Measurements from ENCODE around the gene BMP8B.

BMP8B gene

GRCh38 chr1:39758556-39759435 is 29.9 kb downstream of the BMP8B start:
- H3K4me3 ChIP-seq (ENCODE audit: insufficient read depth in 1 of 2, low read depth in 1 of 2, low read length in 2 of 2), result no peak overlapping the region
- no peak overlapping the region for H3K4me2 ChIP-seq (ENCODE audit: low read length, poor library complexity, severe bottlenecking)
- H3K4ac ChIP-seq (ENCODE audit: low read depth in 1 of 2, low read length in 2 of 2), result no peak overlapping the region
- no peak overlapping the region for H2BK120ac ChIP-seq (ENCODE audit: low read depth, low read length)
- H3K23ac ChIP-seq (ENCODE audit: low read length in 2 of 2), result no peak overlapping the region
- H2BK15ac ChIP-seq (ENCODE audit: low read depth, poor library complexity, severe bottlenecking), result no peak overlapping the region
- no peak overlapping the region for H2AK5ac ChIP-seq (ENCODE audit: low read length, severe bottlenecking)
- no peaks in the 10 kb centered on the region for H3K4me1 ChIP-seq (ENCODE audit: control insufficient read depth, insufficient read depth, low read depth, low read length)
- no peak overlapping the region for H3K14ac ChIP-seq (ENCODE audit: low read length in 2 of 2)
- no peak overlapping the region for H3K27ac ChIP-seq (ENCODE audit: low read length, poor library complexity, severe bottlenecking)
- H3K79me1 ChIP-seq (replicated peaks; ENCODE audit: low read length, poor library complexity, severe bottlenecking), result no peaks in the 10 kb centered on the region
- H2BK12ac ChIP-seq (ENCODE audit: low read length in 2 of 2), result no peak overlapping the region
- no peaks in the 10 kb centered on the region for H3K9me3 ChIP-seq (ENCODE audit: control insufficient read depth, low read length)
- no peak overlapping the region for H2AFZ ChIP-seq (ENCODE audit: low read depth, low read length)
- H2BK5ac ChIP-seq (ENCODE audit: low read depth, low read length, poor library complexity, severe bottlenecking), result no peak overlapping the region
- H3K9ac ChIP-seq (ENCODE audit: low read length), result no peak overlapping the region
- no peak for DNase-seq
- no peaks in the 10 kb centered on the region for H3K27me3 ChIP-seq (ENCODE audit: control insufficient read depth in 1 of 2, insufficient read depth in 1 of 2, low read length in 2 of 2)
- no peak overlapping the region for H4K8ac ChIP-seq (ENCODE audit: low read length)
- 98% methylated on average over 16 of the region's 16 CpGs for WGBS
- H3K18ac ChIP-seq (ENCODE audit: low read depth in 1 of 2, low read length in 2 of 2), result no peak overlapping the region
- H3K36me3 ChIP-seq (ENCODE audit: control insufficient read depth in 1 of 2, insufficient read depth in 2 of 2, low read depth in 1 of 2, low read length in 2 of 2), result peaks cover 47 to 56% of the 10 kb centered on the region in 2 experiments
- no peak overlapping the region for H4K91ac ChIP-seq (ENCODE audit: low read length)

GRCh38 chr1:39757501-39757900 is 31.2 kb downstream of the BMP8B start:
- H3K9me3 ChIP-seq (ENCODE audit: control insufficient read depth, low read length), result no peaks in the 10 kb centered on the region
- no peak overlapping the region for H2BK5ac ChIP-seq (ENCODE audit: low read depth, low read length, poor library complexity, severe bottlenecking)
- no peaks in the 10 kb centered on the region for H3K4me1 ChIP-seq (ENCODE audit: control insufficient read depth, insufficient read depth, low read depth, low read length)
- no peak overlapping the region for H3K23ac ChIP-seq (ENCODE audit: low read length in 2 of 2)
- no peak overlapping the region for H3K4me3 ChIP-seq (ENCODE audit: insufficient read depth in 1 of 2, low read depth in 1 of 2, low read length in 2 of 2)
- H2BK120ac ChIP-seq (ENCODE audit: low read depth, low read length), result no peak overlapping the region
- no peak overlapping the region for H2AFZ ChIP-seq (ENCODE audit: low read depth, low read length)
- H3K79me1 ChIP-seq (replicated peaks; ENCODE audit: low read length, poor library complexity, severe bottlenecking), result no peaks in the 10 kb centered on the region
- 98% methylated on average over 5 of the region's 5 CpGs for WGBS
- no peak overlapping the region for H2BK12ac ChIP-seq (ENCODE audit: low read length in 2 of 2)
- DNase-seq, result no peak
- no peak overlapping the region for H3K9ac ChIP-seq (ENCODE audit: low read length)
- peaks cover 60 to 69% of the 10 kb centered on the region in 2 experiments for H3K36me3 ChIP-seq (ENCODE audit: control insufficient read depth in 1 of 2, insufficient read depth in 2 of 2, low read depth in 1 of 2, low read length in 2 of 2)
- no peak overlapping the region for H3K4me2 ChIP-seq (ENCODE audit: low read length, poor library complexity, severe bottlenecking)
- no peak overlapping the region for H2BK15ac ChIP-seq (ENCODE audit: low read depth, poor library complexity, severe bottlenecking)
- no peak overlapping the region for H3K4ac ChIP-seq (ENCODE audit: low read depth in 1 of 2, low read length in 2 of 2)
- H4K8ac ChIP-seq (ENCODE audit: low read length), result no peak overlapping the region
- H4K91ac ChIP-seq (ENCODE audit: low read length), result no peak overlapping the region
- H3K18ac ChIP-seq (ENCODE audit: low read depth in 1 of 2, low read length in 2 of 2), result no peak overlapping the region
- no peak overlapping the region for H2AK5ac ChIP-seq (ENCODE audit: low read length, severe bottlenecking)
- no peaks in the 10 kb centered on the region for H3K27me3 ChIP-seq (ENCODE audit: control insufficient read depth in 1 of 2, insufficient read depth in 1 of 2, low read length in 2 of 2)
- no peak overlapping the region for H3K14ac ChIP-seq (ENCODE audit: low read length in 2 of 2)
- no peak overlapping the region for H3K27ac ChIP-seq (ENCODE audit: low read length, poor library complexity, severe bottlenecking)

GRCh38 chr1:39755965-39756659 is 32.6 kb downstream of the BMP8B start:
- H3K4ac ChIP-seq (ENCODE audit: low read depth in 1 of 2, low read length in 2 of 2), result no peak overlapping the region
- no peak overlapping the region for H4K8ac ChIP-seq (ENCODE audit: low read length)
- no peak overlapping the region for H2BK12ac ChIP-seq (ENCODE audit: low read length in 2 of 2)
- no peak overlapping the region for H2AK5ac ChIP-seq (ENCODE audit: low read length, severe bottlenecking)
- DNase-seq, result no peak
- H3K4me3 ChIP-seq (ENCODE audit: insufficient read depth in 1 of 2, low read depth in 1 of 2, low read length in 2 of 2), result no peak overlapping the region
- H3K18ac ChIP-seq (ENCODE audit: low read depth in 1 of 2, low read length in 2 of 2), result no peak overlapping the region
- H3K27ac ChIP-seq (ENCODE audit: low read length, poor library complexity, severe bottlenecking), result no peak overlapping the region
- 97% methylated on average over 8 of the region's 9 CpGs for WGBS
- H2BK120ac ChIP-seq (ENCODE audit: low read depth, low read length), result no peak overlapping the region
- no peak overlapping the region for H4K91ac ChIP-seq (ENCODE audit: low read length)
- no peak overlapping the region for H2BK5ac ChIP-seq (ENCODE audit: low read depth, low read length, poor library complexity, severe bottlenecking)
- no peak overlapping the region for H3K9ac ChIP-seq (ENCODE audit: low read length)
- peaks cover 71 to 83% of the 10 kb centered on the region in 2 experiments for H3K36me3 ChIP-seq (ENCODE audit: control insufficient read depth in 1 of 2, insufficient read depth in 2 of 2, low read depth in 1 of 2, low read length in 2 of 2)
- H2BK15ac ChIP-seq (ENCODE audit: low read depth, poor library complexity, severe bottlenecking), result no peak overlapping the region
- no peaks in the 10 kb centered on the region for H3K27me3 ChIP-seq (ENCODE audit: control insufficient read depth in 1 of 2, insufficient read depth in 1 of 2, low read length in 2 of 2)
- H3K4me2 ChIP-seq (ENCODE audit: low read length, poor library complexity, severe bottlenecking), result no peak overlapping the region
- no peaks in the 10 kb centered on the region for H3K9me3 ChIP-seq (ENCODE audit: control insufficient read depth, low read length)
- H2AFZ ChIP-seq (ENCODE audit: low read depth, low read length), result no peak overlapping the region
- H3K4me1 ChIP-seq (ENCODE audit: control insufficient read depth, insufficient read depth, low read depth, low read length), result no peaks in the 10 kb centered on the region
- peaks cover 2% of the 10 kb centered on the region for H3K79me1 ChIP-seq (replicated peaks; ENCODE audit: low read length, poor library complexity, severe bottlenecking)
- no peak overlapping the region for H3K14ac ChIP-seq (ENCODE audit: low read length in 2 of 2)
- no peak overlapping the region for H3K23ac ChIP-seq (ENCODE audit: low read length in 2 of 2)

- no peak overlapping the region for H3K9ac ChIP-seq (ENCODE audit: low read length)
- no peak overlapping the region for H3K18ac ChIP-seq (ENCODE audit: low read depth in 1 of 2, low read length in 2 of 2)
- no peak overlapping the region for H3K27ac ChIP-seq (ENCODE audit: low read length, poor library complexity, severe bottlenecking)
- H3K4me3 ChIP-seq (ENCODE audit: insufficient read depth in 1 of 2, low read depth in 1 of 2, low read length in 2 of 2), result no peak overlapping the region
- 69% methylated on average over 2 of the region's 2 CpGs for WGBS
- peaks cover 3% of the 10 kb centered on the region for H3K79me1 ChIP-seq (replicated peaks; ENCODE audit: low read length, poor library complexity, severe bottlenecking)
- no peak overlapping the region for H2BK120ac ChIP-seq (ENCODE audit: low read depth, low read length)
- H3K9me3 ChIP-seq (ENCODE audit: control insufficient read depth, low read length), result no peaks in the 10 kb centered on the region
- no peak overlapping the region for H3K14ac ChIP-seq (ENCODE audit: low read length in 2 of 2)
- no peaks in the 10 kb centered on the region for H3K4me1 ChIP-seq (ENCODE audit: control insufficient read depth, insufficient read depth, low read depth, low read length)
- H2BK5ac ChIP-seq (ENCODE audit: low read depth, low read length, poor library complexity, severe bottlenecking), result no peak overlapping the region
- H4K8ac ChIP-seq (ENCODE audit: low read length), result no peak overlapping the region
- peaks cover 62 to 94% of the 10 kb centered on the region in 2 experiments for H3K36me3 ChIP-seq (ENCODE audit: control insufficient read depth in 1 of 2, insufficient read depth in 2 of 2, low read depth in 1 of 2, low read length in 2 of 2)
- DNase-seq, result no peak
- no peak overlapping the region for H2AFZ ChIP-seq (ENCODE audit: low read depth, low read length)
- no peak overlapping the region for H2AK5ac ChIP-seq (ENCODE audit: low read length, severe bottlenecking)
- no peaks in the 10 kb centered on the region for H3K27me3 ChIP-seq (ENCODE audit: control insufficient read depth in 1 of 2, insufficient read depth in 1 of 2, low read length in 2 of 2)
- H2BK15ac ChIP-seq (ENCODE audit: low read depth, poor library complexity, severe bottlenecking), result no peak overlapping the region
- H2BK12ac ChIP-seq (ENCODE audit: low read length in 2 of 2), result no peak overlapping the region
- no peak overlapping the region for H4K91ac ChIP-seq (ENCODE audit: low read length)
- no peak overlapping the region for H3K23ac ChIP-seq (ENCODE audit: low read length in 2 of 2)
- no peak overlapping the region for H3K4me2 ChIP-seq (ENCODE audit: low read length, poor library complexity, severe bottlenecking)
- no peak overlapping the region for H3K4ac ChIP-seq (ENCODE audit: low read depth in 1 of 2, low read length in 2 of 2)
Measured at GRCh38 chr1:39754906-39755504, 33.7 kb downstream of the BMP8B start.
